Type B pancreatic cell (in vitro differentiated cells): ENCODE measurements around the gene GATC. TPM values are rescaled to one million over a fixed set of nuclear protein-coding genes. Genes with fewer than 3 reads are reported as not detected.

ENCODE experiments used
- DNase-seq: peaks from one replicate; pipeline ENCODE4 v3.0.0; 2021; ENCODE audit warnings: mixed read lengths; ENCODE audit not compliant: unreplicated experiment; ENCODE audit errors: extremely low spot score
- H3K27ac Mint-ChIP-seq: 2 replicates; pipeline ENCODE4 v1.8.0; 2021; ENCODE audit warnings: mild to moderate bottlenecking, mixed read lengths
- H3K27me3 Mint-ChIP-seq: 2 replicates; pipeline ENCODE4 v1.8.0; 2021; ENCODE audit warnings: mixed read lengths
- H3K36me3 Mint-ChIP-seq: 2 replicates; pipeline ENCODE4 v1.8.0; 2021; ENCODE audit warnings: mixed read lengths
- H3K4me1 Mint-ChIP-seq: one replicate; pipeline ENCODE4 v1.8.0; 2021; ENCODE audit warnings: mixed read lengths; ENCODE audit not compliant: unreplicated experiment
- H3K4me3 Mint-ChIP-seq: 2 replicates; pipeline ENCODE4 v1.8.0; 2021; ENCODE audit warnings: mild to moderate bottlenecking, mixed read lengths
- H3K9me3 Mint-ChIP-seq: 2 replicates; pipeline ENCODE4 v1.8.0; 2021; ENCODE audit warnings: mixed read lengths
- total RNA-seq: library from RNA; stranded (reverse); gene quantifications from 2 replicates; pipeline ENCODE4 v1.2.1, GENCODE V29; 2021; ENCODE audit warnings: low replicate concordance
- TF ChIP-seq, protein P1 (sequence below): fragments of 200-600 bp; sonication (generic); conservative IDR thresholded peaks from 2 replicates; pipeline ENCODE4 v1.5.0; 2021; ENCODE audit warnings: antibody characterized with exemption, mild to moderate bottlenecking

The GATC gene
- total RNA-seq, 1 donor from 2014 or later: 33.9 TPM

DNA sequence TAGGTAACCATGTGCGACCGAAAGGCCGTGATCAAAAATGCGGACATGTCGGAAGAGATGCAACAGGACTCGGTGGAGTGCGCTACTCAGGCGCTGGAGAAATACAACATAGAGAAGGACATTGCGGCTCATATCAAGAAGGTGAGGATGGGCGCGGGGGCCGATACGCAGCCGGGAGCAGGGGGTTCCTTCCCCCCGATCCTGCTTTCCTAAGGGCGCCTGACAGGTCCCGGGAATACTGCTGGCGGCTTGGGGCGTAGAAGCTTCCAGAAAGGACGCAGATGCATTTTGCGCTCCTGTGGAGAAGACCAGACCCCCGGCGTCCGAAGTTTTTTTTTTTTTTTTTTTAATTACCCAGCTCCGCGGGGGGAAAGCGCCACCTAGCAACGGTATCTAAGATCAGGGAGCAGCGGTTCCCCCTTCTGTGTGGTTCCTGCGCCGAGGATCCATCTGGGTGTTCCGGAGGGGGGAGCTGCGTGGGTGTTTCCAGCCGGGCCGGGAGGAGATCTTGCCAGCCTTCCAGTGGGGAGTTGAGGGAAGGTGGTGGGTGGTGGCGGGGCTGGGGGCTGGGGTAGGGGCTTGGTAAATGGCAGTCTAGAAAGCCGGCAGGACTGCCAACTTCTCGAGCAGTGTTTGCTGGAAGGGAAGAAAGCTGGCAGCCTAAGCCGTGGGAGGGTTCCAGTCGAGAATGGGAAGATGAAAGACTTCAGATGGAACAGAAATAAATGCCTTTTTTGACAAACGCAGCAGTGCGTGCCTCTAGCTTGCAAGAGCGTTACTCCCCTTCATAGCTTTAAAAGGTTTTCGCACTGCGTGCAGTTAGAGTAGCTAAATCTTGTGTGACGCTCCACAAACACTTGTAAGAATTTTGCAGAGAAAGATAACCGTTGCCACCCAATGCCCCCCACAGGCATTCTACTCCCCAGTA, 50.4 kb downstream of the GATC start:
- peak overlapping the region; percentile 83 for H3K27ac Mint-ChIP-seq
- no peaks in the 10 kb centered on the region for H3K27me3 Mint-ChIP-seq
- H3K9me3 Mint-ChIP-seq: no peaks in the 10 kb centered on the region
- peaks cover 21% of the 10 kb centered on the region for H3K36me3 Mint-ChIP-seq
- peaks cover 26% of the 10 kb centered on the region for H3K4me1 Mint-ChIP-seq
- no peak for DNase-seq
- peak overlapping the region; percentile 99 for H3K4me3 Mint-ChIP-seq
- TF ChIP-seq, protein P1, sequence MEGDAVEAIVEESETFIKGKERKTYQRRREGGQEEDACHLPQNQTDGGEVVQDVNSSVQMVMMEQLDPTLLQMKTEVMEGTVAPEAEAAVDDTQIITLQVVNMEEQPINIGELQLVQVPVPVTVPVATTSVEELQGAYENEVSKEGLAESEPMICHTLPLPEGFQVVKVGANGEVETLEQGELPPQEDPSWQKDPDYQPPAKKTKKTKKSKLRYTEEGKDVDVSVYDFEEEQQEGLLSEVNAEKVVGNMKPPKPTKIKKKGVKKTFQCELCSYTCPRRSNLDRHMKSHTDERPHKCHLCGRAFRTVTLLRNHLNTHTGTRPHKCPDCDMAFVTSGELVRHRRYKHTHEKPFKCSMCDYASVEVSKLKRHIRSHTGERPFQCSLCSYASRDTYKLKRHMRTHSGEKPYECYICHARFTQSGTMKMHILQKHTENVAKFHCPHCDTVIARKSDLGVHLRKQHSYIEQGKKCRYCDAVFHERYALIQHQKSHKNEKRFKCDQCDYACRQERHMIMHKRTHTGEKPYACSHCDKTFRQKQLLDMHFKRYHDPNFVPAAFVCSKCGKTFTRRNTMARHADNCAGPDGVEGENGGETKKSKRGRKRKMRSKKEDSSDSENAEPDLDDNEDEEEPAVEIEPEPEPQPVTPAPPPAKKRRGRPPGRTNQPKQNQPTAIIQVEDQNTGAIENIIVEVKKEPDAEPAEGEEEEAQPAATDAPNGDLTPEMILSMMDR: no peak

DNA sequence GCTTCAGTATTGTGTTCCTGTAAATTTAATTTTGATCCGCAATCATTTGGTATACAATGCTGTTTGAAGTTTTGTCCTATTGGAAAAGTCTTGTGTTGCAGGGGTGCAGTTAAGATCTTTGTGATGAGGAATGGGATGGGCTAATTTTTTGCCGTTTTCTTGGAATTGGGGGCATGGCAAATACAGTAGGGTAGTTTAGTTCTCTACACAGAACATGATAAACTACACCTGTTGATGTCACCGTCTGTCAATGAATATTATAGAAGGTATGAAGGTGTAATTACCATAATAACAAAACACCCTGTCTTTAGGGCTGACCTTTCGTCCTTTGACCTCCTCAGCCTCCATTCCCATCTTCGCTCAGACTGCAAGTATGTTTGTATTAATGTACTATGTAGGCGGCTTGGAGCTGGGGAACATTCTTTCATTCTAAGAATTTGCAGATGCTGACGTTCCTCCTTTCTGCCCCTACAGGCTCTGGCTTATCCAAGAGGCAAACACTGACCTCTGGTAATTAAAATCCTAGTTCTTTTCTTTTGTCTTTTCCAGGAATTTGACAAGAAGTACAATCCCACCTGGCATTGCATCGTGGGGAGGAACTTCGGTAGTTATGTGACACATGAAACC, 51.4 kb downstream of the GATC start:
- TF ChIP-seq, protein P1: no peak
- Mint-ChIP-seq H3K27ac (peak overlapping the region; percentile 83), H3K4me3 (peak overlapping the region; percentile 99), H3K36me3 (peaks cover 21% of the 10 kb centered on the region), H3K4me1 (peaks cover 26% of the 10 kb centered on the region), H3K9me3 (no peaks in the 10 kb centered on the region), H3K27me3 (no peaks in the 10 kb centered on the region)
- no peak for DNase-seq

DNA sequence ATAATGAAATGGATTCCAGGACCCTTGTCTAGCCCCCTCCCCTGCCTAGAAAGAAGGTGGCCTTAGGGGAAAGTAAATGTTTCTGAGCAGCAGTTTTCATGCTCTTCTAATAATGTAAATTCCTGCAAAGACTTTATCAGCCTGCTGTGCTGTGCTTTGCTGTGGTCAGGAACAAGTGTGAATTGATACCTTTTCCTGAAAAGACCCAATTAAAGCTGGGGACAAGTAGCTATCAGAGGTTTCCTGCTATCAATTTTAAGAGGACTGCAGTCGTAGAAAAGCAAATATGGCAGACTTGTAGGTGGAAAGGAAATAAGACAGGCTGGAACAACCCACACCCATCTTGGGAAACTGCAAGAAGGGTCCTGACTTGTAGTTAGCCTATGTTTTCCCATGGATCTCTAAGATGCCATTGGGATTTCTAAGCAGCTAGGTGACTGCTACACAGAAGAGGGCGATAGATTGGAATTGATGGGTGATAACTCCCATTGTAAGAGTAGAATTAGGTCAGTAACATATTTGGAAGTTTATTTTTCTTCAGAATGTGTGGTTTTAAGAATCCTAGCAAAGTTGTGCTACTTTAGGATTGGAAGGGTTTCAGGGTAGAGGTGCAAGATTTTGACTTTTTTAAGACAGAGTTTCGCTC, 52.7 kb downstream of the GATC start:
- H3K36me3 Mint-ChIP-seq: peaks cover 30% of the 10 kb centered on the region

DNA sequence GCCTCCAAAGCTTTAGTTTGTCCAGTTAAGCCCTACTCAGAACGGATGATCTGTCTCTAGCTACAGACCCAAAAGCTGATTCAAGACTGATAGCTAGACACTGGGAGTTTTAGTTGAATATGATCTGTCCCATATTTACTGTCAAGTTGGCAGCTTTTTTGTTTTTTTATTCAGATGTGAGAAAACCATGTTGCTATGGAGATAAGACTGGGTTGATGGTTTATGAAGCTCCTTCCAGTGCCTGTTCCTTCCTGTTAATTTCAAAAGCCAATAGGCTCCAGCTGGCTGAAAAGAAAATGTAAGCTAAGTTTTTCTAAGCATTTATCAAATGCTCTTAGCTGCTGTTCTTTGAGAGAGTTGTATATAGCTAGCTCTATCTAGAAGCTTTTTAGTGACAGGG, 54.3 kb downstream of the GATC start:
- Mint-ChIP-seq H3K27me3 (no peaks in the 10 kb centered on the region), H3K4me1 (peaks cover 17% of the 10 kb centered on the region), H3K9me3 (no peaks in the 10 kb centered on the region), H3K4me3 (no peak overlapping the region), H3K36me3 (peaks cover 32% of the 10 kb centered on the region), H3K27ac (no peak overlapping the region)
- DNase-seq: no peak
- TF ChIP-seq, protein P1: no peak

More for the DNA sequence above, 52.7 kb downstream of the GATC start:
- Mint-ChIP-seq H3K27ac (peak overlapping the region; percentile 17), H3K4me3 (peak overlapping the region; percentile 99), H3K27me3 (no peaks in the 10 kb centered on the region), H3K4me1 (peaks cover 26% of the 10 kb centered on the region), H3K9me3 (no peaks in the 10 kb centered on the region)
- DNase-seq: no peak
- TF ChIP-seq, protein P1: no peak

DNA sequence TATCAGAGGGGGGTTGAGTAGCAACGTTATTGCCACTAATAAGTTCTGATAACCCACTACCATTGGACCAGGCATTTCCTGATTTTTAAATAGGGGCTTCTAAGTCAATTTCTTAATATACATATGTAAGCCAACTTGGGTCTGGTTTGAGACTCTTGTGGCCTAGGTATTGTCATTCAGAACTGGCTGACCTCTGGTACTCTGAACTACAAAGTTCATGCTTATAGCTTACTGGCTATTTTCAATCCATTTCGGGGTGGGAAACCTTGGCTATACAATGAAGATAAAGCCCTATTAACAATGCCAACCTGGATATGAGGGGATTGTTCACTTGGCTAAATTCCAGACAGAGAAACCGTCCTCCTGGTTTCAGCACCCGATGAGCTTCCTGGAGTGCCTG, 58.3 kb downstream of the GATC start:
- Mint-ChIP-seq H3K36me3 (peaks cover 15% of the 10 kb centered on the region), H3K27ac (no peak overlapping the region), H3K4me3 (no peak overlapping the region), H3K4me1 (no peaks in the 10 kb centered on the region), H3K9me3 (no peaks in the 10 kb centered on the region), H3K27me3 (no peaks in the 10 kb centered on the region)
- DNase-seq: no peak
- TF ChIP-seq, protein P1: no peak
